HG02973 (cell line): ENCODE measurements around the gene YWHAH.

Experiments
- ATAC-seq: cut with Tn5 transposase; IDR thresholded peaks from one replicate; pipeline ENCODE4 v1.9.1; 2021; ENCODE audit warnings: moderate library complexity; ENCODE audit not compliant: unreplicated experiment

Gene YWHAH

GRCh38 chr22:31922534-31922933 lies 21.8 kb upstream of the YWHAH start:
- no peak for ATAC-seq

- no peak for ATAC-seq
Observed at GRCh38 chr22:31923136-31923535, 21.2 kb upstream of the YWHAH start.

- no peak for ATAC-seq
Observed at GRCh38 chr22:31923747-31924146, 20.6 kb upstream of the YWHAH start.

DNA sequence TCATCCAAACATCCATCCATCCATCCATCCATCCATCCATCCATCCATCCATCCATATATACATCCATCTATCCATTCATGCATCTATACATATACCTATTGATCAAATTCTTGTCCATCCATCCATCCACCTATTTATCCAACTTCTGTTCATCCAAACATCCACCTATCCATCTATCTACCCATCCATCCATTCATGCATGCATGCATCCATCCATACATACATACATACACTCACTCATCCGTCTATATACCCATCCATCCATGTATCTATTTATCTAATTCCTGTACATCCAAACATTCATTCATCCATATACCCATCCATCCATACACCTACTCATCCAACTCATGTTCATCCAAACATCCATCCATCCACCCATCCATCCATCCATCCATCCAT lies 19.3 kb upstream of the YWHAH start:
- no peak for ATAC-seq

GRCh38 chr22:31926024-31926423 lies 18.3 kb upstream of the YWHAH start:
- ATAC-seq: no peak

DNA sequence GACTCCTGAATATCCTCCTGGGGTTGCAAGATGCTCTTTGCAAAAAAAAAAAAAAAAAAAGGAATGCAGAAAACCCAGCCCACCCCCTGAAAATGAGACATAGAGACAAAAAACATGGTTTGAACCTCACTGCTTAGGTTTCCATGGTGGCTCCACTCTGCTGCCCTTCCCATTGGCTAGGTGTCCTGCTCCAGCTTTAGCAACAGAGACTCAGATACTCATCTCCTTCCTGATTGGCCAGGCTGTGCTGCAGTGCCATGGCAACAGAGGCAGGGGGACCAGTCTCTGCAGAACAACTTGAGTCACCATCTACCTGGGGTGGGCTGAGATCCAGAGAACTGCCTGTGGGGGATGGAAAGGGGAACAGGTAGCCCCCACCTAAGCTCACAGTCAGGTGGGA lies 17.4 kb upstream of the YWHAH start:
- no peak for ATAC-seq

- no peak for ATAC-seq
Observed at GRCh38 chr22:31927562-31927961, 16.8 kb upstream of the YWHAH start.

- no peak for ATAC-seq
Observed at GRCh38 chr22:31929167-31929930, 15.0 kb upstream of the YWHAH start.

- no peak for ATAC-seq
Observed at GRCh38 chr22:31932863-31933262, 11.5 kb upstream of the YWHAH start.

- ATAC-seq: no peak
Observed at GRCh38 chr22:31933406-31933805, 10.9 kb upstream of the YWHAH start.

GRCh38 chr22:31933816-31934482 lies 10.4 kb upstream of the YWHAH start:
- ATAC-seq: no peak

GRCh38 chr22:31935961-31936635 lies 8.2 kb upstream of the YWHAH start:
- no peak for ATAC-seq

GRCh38 chr22:31937341-31937740 lies 7.0 kb upstream of the YWHAH start:
- no peak for ATAC-seq

DNA sequence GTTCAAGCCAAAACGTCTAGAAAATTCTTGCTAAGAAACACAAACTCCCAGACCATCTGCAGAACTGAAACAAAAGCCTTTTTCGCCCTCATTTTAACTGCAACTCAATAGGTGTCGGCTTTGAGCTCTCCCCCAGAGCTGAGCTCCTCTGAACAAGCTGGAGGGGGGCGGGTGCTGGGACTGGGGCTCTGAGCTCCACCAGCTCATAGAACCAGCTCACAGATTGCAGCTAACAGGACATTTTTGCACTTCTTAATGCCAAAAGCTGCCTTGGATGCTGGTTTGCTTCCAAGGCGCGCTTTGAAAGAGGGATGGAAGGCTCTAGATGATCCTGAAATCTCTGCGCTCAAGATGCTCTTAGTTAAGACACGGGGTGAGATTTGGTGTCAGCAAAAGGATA lies 6.0 kb upstream of the YWHAH start:
- ATAC-seq: no peak

DNA sequence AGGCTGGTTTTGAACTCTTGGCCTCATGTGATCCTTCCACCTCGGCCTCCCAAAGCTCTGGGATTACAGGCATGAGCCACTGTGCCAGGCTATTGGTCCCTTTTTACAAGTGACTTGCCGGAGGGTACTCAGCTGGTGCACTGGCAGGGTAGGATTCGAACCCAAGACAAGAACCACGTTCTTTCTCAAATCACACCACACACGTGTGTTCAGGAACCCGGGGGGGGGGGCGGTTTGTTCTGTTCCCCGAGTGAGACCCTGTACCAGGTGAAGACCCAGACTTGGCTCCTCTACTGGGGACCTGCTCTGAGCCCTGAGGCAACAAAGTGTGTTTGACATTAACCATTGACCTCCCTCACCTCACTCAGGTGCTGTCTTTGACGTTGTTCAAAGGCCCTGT lies 3.8 kb upstream of the YWHAH start:
- ATAC-seq: no peak

DNA sequence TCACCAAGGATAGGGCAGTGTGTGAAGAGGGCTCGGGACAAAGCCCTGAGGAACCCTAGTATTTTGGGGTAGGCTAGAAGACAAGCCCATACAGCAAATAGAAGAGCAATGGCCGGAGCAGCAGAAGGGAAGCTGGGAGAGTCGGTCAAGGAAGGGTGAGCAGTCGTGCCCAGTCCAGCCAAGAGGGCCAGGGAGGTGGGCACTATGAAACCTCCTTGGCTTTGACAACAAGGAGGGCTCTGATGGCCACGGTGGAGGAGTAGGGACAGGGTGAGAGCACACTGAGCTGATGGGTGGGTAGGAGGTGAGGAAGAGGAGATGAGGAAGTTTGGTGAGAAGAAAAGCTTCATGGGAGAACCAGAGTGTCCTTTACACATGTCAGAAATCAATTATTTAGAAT lies 2.2 kb upstream of the YWHAH start:
- ATAC-seq: no peak

DNA sequence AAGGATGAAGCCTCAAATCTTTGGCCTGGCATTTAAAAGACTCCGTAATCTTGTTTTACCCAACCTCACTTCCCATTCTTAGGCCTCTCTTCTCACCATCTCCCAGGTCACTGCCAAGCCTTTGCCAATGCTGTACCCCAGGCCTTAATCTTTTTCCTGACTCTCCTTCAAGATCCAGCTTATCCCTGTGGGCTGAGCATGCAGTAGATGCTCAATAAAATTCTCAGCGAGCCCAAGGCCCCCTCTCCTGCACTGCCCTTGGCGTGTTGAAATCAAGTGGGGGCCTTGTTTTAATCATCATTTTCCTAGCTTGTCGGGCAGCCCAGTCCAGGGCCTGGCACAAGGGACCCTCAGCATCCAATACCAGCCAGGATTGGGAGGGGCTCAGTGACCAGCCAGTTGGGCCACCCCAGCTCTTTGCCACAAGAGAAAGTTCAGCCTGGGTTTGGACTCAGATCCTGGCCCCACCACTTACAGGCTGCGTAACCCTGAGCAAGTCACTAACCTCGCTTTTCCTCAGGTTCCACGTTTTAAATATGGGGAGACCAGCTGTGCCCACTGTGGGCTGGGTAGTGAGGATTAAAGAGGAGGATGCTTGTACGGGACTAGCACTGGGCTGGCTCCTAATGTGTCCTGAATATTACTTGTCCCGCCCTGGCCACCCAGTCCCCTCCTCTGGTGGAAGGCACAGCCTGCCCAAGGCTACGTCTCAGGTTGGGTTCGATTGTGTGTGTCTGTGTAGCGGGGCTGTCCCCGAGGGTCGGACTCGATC lies 943 bp upstream of the YWHAH start:
- ATAC-seq: no peak

DNA sequence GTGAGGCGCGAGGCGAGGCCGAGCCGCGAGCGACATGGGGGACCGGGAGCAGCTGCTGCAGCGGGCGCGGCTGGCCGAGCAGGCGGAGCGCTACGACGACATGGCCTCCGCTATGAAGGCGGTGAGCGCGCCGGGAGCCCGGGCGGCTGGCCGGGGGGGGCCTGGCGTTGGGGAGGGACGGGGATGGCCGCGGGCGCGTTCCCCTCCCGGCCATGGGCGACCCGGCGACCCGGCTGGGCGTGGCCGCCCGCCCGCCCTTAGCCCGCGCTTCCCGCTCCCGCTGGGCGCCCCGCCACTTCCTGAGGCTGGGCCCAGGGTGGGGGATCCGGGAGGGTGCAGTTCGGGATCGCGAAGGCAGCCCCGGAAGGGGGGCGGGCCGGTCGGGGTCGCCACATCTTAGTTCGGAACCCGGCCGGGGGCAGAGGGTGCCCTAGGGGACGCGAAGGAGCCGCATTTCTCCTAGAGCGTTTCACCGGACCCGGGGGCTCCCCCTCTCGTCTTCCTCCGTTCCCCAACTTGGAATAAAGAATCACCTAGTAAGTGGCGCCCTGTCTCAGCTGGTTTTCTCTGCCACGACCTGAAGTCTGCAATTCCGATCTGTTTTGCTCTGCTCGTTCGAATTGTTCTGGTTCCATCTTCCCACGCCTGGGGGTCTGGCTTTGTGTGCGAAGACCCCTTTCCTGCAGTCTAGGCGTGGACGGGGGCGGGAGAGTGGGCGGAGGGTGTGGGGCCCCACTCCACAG lies 536 bp downstream of the YWHAH start:
- peak; percentile 7 for ATAC-seq

GRCh38 chr22:31945443-31945855 lies 1.1 kb downstream of the YWHAH start:
- no peak for ATAC-seq

GRCh38 chr22:31945971-31946680 lies 1.8 kb downstream of the YWHAH start:
- no peak for ATAC-seq
